Astrocyte (in vitro differentiated cells and primary cell): ENCODE measurements around the gene ZNF407. TPM values are rescaled to one million over a fixed set of nuclear protein-coding genes. Genes with fewer than 3 reads are reported as not detected.

Source experiments
- DNase-seq: peaks from one replicate; pipeline ENCODE4 v3.0.0-alpha.2; 2010; ENCODE audit warnings: low read depth
- FAIRE-seq: peaks from 2 replicates; lab custom pipeline; 2011; peaks lifted over from hg19 to GRCh38; lab: Jason Lieb, UNC
- H2AFZ ChIP-seq: 2 replicates; pipeline ENCODE4 v1.6.0; 2012; ENCODE audit warnings: low read depth, low read length, inconsistent platforms
- H3K27ac ChIP-seq: 2 replicates; pipeline ENCODE4 v1.5.1; 2011; ENCODE audit warnings: low read depth, low read length, inconsistent platforms
- H3K27me3 ChIP-seq: 2 replicates; pipeline ENCODE4 v1.6.0; 2011; ENCODE audit warnings: low read length, inconsistent platforms; ENCODE audit not compliant: insufficient read depth
- H3K36me3 ChIP-seq: 2 replicates; pipeline ENCODE4 v1.5.1; 2011; ENCODE audit warnings: low read length, inconsistent platforms; ENCODE audit not compliant: insufficient read depth
- H3K4me1 ChIP-seq: 2 replicates; pipeline ENCODE4 v1.5.1; 2011; ENCODE audit warnings: low read length, inconsistent platforms; ENCODE audit not compliant: insufficient read depth
- H3K4me2 ChIP-seq: 2 replicates; pipeline ENCODE4 v1.6.0; 2012; ENCODE audit warnings: low read length, inconsistent platforms
- H3K4me3 ChIP-seq: 2 replicates; pipeline ENCODE4 v1.5.1; 2011; ENCODE audit warnings: low read depth, mild to moderate bottlenecking, low read length, inconsistent platforms; ENCODE audit not compliant: insufficient read depth
- H3K79me2 ChIP-seq: 2 replicates; pipeline ENCODE4 v1.6.0; 2012; ENCODE audit warnings: mild to moderate bottlenecking, low read length, inconsistent platforms; ENCODE audit not compliant: insufficient read depth
- H3K9ac ChIP-seq: 2 replicates; pipeline ENCODE4 v1.6.0; 2012; ENCODE audit warnings: mild to moderate bottlenecking, low read length, inconsistent platforms
- H3K9me3 ChIP-seq: 2 replicates; pipeline ENCODE4 v1.5.1; 2012; ENCODE audit warnings: low read depth, mild to moderate bottlenecking, low read length, inconsistent platforms; ENCODE audit not compliant: insufficient read depth
- H4K20me1 ChIP-seq: 2 replicates; pipeline ENCODE4 v1.6.0; 2012; ENCODE audit warnings: low read length, inconsistent platforms; ENCODE audit not compliant: insufficient read depth
- H3K27ac Mint-ChIP-seq: one replicate; pipeline ENCODE4 v1.8.0; 2021; ENCODE audit warnings: mild to moderate bottlenecking, mixed read lengths; ENCODE audit not compliant: unreplicated experiment
- H3K27me3 Mint-ChIP-seq: one replicate; pipeline ENCODE4 v1.8.0; 2021; ENCODE audit warnings: low read depth, mixed read lengths; ENCODE audit not compliant: unreplicated experiment
- H3K36me3 Mint-ChIP-seq: one replicate; pipeline ENCODE4 v1.8.0; 2021; ENCODE audit warnings: low read depth, mixed read lengths; ENCODE audit not compliant: unreplicated experiment
- H3K4me1 Mint-ChIP-seq: one replicate; pipeline ENCODE4 v1.8.0; 2021; ENCODE audit warnings: low read depth, mixed read lengths; ENCODE audit not compliant: unreplicated experiment
- H3K4me3 Mint-ChIP-seq: one replicate; pipeline ENCODE4 v1.8.0; 2021; ENCODE audit warnings: mild to moderate bottlenecking, moderate library complexity, mixed read lengths; ENCODE audit not compliant: unreplicated experiment
- H3K9me3 Mint-ChIP-seq: one replicate; pipeline ENCODE4 v1.8.0; 2021; ENCODE audit warnings: mild to moderate bottlenecking, mixed read lengths; ENCODE audit not compliant: unreplicated experiment
- EZH2 ChIP-seq: IDR thresholded peaks from 2 replicates; pipeline ENCODE4 v1.6.1; 2012; ENCODE audit warnings: mild to moderate bottlenecking, low read length, inconsistent platforms; ENCODE audit not compliant: insufficient read depth
- total RNA-seq: library from RNA; stranded (reverse); gene quantifications from 2 replicates; pipeline ENCODE4 v1.2.1, GENCODE V29; 2021
- TF ChIP-seq, protein P1 (sequence below): IDR thresholded peaks from 2 replicates; pipeline ENCODE4 v1.5.1; 2011; ENCODE audit warnings: low read depth, mild to moderate bottlenecking, inconsistent platforms, low read length, moderate library complexity; ENCODE audit not compliant: insufficient read depth

Gene ZNF407
- total RNA-seq, 1 donor from 2014 or later: 13.8 TPM

DNA sequence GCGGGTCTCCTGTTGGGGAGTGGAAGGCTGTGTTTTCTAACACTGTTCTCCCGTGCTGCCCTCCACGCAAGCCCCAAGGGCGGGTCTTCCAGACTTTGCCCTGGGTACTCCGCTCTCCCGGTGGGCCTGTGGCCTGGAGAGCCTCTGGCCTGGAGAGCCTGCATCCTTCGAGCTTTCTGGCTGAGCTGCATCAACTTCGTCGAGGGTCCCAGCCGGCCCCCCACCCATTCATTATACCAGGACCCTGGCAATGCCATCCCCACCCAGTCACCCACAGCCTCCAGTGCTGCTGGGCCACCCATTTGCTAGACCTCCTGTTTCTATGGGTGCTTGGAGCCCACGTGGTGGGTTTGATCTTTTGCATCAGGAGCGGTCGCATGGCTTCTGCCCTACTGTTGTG, 509.1 kb downstream of the ZNF407 start:
- Mint-ChIP-seq H3K36me3 (no peaks in the 10 kb centered on the region), H3K9me3 (peaks cover 6% of the 10 kb centered on the region), H3K4me3 (no peak overlapping the region), H3K4me1 (no peaks in the 10 kb centered on the region), H3K27me3 (peaks cover 28% of the 10 kb centered on the region), H3K27ac (no peak overlapping the region)
- no peak overlapping the region for H3K4me3 ChIP-seq
- no peak overlapping the region for H3K4me2 ChIP-seq
- H4K20me1 ChIP-seq: no peaks in the 10 kb centered on the region
- no peaks in the 10 kb centered on the region for H3K79me2 ChIP-seq
- no peak overlapping the region for H2AFZ ChIP-seq
- no peaks in the 10 kb centered on the region for H3K27me3 ChIP-seq
- FAIRE-seq (no peak), DNase-seq (no peak)
- H3K9me3 ChIP-seq: no peaks in the 10 kb centered on the region
- H3K27ac ChIP-seq: no peak overlapping the region
- H3K4me1 ChIP-seq: no peaks in the 10 kb centered on the region
- no peaks in the 10 kb centered on the region for H3K36me3 ChIP-seq
- H3K9ac ChIP-seq: no peak overlapping the region
- no peak for TF ChIP-seq EZH2
- TF ChIP-seq, protein P1, sequence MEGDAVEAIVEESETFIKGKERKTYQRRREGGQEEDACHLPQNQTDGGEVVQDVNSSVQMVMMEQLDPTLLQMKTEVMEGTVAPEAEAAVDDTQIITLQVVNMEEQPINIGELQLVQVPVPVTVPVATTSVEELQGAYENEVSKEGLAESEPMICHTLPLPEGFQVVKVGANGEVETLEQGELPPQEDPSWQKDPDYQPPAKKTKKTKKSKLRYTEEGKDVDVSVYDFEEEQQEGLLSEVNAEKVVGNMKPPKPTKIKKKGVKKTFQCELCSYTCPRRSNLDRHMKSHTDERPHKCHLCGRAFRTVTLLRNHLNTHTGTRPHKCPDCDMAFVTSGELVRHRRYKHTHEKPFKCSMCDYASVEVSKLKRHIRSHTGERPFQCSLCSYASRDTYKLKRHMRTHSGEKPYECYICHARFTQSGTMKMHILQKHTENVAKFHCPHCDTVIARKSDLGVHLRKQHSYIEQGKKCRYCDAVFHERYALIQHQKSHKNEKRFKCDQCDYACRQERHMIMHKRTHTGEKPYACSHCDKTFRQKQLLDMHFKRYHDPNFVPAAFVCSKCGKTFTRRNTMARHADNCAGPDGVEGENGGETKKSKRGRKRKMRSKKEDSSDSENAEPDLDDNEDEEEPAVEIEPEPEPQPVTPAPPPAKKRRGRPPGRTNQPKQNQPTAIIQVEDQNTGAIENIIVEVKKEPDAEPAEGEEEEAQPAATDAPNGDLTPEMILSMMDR: no peak

DNA sequence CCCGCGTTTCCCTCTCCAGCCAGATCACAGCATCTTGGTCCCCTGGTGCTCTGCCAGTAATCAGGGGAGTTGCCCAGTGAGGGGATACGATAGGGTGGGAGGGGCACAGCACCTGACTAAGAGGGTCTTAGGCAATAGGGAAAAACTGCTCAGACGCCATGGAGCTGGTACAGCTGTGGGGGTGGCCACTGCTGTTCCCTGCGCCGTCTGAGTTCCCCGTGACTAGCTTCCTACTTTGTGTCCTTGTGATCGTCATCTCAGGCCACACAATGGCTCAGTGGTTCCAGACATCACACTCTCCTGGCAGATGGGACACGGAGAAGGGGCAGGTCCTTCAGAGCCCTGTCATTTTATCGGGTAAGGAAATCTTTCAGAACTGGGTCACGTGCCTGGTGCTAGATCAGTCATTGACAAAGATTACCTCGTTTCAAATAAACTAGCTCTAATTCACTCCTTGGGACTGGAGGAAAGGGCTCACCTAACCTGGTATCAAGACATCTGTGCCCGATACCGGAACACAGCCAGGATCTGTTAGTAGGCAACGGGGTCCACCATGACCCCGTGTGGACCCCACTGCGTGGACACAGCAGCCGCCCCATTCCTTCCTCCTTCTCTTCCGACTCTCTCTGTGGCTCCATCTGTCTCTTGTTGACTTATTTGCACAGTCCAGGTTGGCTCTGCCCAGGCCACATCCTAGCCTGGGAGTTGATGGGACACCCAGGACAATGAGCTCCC, 509.7 kb downstream of the ZNF407 start:
- H3K4me3 Mint-ChIP-seq: no peak overlapping the region
- Histone ChIP-seq H3K27me3 (no peaks in the 10 kb centered on the region), H4K20me1 (no peaks in the 10 kb centered on the region), H3K4me1 (no peaks in the 10 kb centered on the region), H3K9ac (no peak overlapping the region), H3K79me2 (no peaks in the 10 kb centered on the region), H3K9me3 (no peaks in the 10 kb centered on the region), H2AFZ (no peak overlapping the region), H3K4me3 (no peak overlapping the region), H3K36me3 (no peaks in the 10 kb centered on the region), H3K4me2 (no peak overlapping the region), H3K27ac (no peak overlapping the region)
- FAIRE-seq (no peak), DNase-seq (no peak)
- no peak overlapping the region for H3K27ac Mint-ChIP-seq
- H3K4me1 Mint-ChIP-seq: no peaks in the 10 kb centered on the region
- peaks cover 2% of the 10 kb centered on the region for H3K9me3 Mint-ChIP-seq
- TF ChIP-seq, protein P1: no peak
- no peak for TF ChIP-seq EZH2
- H3K36me3 Mint-ChIP-seq: no peaks in the 10 kb centered on the region
- peaks cover 28% of the 10 kb centered on the region for H3K27me3 Mint-ChIP-seq

DNA sequence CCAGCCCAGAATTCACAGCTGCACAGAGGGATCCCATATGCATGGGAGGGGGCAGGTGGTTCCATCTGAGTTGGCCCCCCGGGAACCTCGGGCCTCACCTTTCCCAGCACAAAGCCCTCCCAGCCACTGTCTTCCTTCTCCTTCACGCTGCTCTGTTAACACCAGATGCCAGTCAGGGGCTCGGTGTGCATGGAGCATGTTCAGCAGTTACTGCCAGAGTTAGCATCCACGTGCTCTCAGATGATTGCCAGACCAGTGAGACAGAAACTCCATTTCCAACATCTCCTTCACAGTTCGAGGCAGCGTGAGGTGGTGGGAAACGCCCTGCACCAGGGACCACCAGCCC, 510.2 kb downstream of the ZNF407 start:
- Histone ChIP-seq H2AFZ (no peak overlapping the region), H3K9me3 (no peaks in the 10 kb centered on the region), H3K9ac (no peak overlapping the region), H3K36me3 (no peaks in the 10 kb centered on the region), H3K27me3 (no peaks in the 10 kb centered on the region), H3K4me2 (no peak overlapping the region), H3K4me1 (no peaks in the 10 kb centered on the region), H3K4me3 (no peak overlapping the region), H4K20me1 (no peaks in the 10 kb centered on the region), H3K79me2 (no peaks in the 10 kb centered on the region), H3K27ac (no peak overlapping the region)
- no peak for DNase-seq
- no peaks in the 10 kb centered on the region for H3K36me3 Mint-ChIP-seq
- peaks cover 30% of the 10 kb centered on the region for H3K27me3 Mint-ChIP-seq
- no peak for TF ChIP-seq EZH2
- TF ChIP-seq, protein P1: no peak
- H3K4me1 Mint-ChIP-seq: no peaks in the 10 kb centered on the region
- no peak overlapping the region for H3K4me3 Mint-ChIP-seq
- FAIRE-seq: no peak
- H3K9me3 Mint-ChIP-seq: peaks cover 2% of the 10 kb centered on the region
- no peak overlapping the region for H3K27ac Mint-ChIP-seq
